PC-3 (cell line): ENCODE data around the gene NSA2. TPM values are rescaled to one million over a fixed set of nuclear protein-coding genes. Genes with fewer than 3 reads are reported as not detected.

Experiments used
- ATAC-seq: fragments of 200-7000 bp; cut with Tn5 transposase; 2 replicates; pipeline ENCODE4 v1.9.1; 2020; ENCODE audit warnings: mild to moderate bottlenecking, moderate library complexity
- BruUV-seq: library from RNA; stranded (reverse); fragments of 400-500 nt; replicated peaks from 2 replicates; lab custom pipeline; 2021; lab: Mats Ljungman, UMichigan
- CTCF ChIA-PET: fragments of 300-600 bp; sonication (Branson Sonifier 250); formaldehyde crosslinking; loops from one replicate; lab custom pipeline; 2022; ENCODE audit warnings: antibody characterized with exemption; lab: Charles Lee
- POLR2A ChIA-PET: fragments of 300-600 bp; sonication (Branson Sonifier 250); formaldehyde crosslinking; loops from one replicate; lab custom pipeline; 2022; ENCODE audit warnings: antibody characterized with exemption; ENCODE audit not compliant: unreplicated experiment; lab: Charles Lee
- DNase-seq: peaks from one replicate; pipeline ENCODE4 v3.0.0-alpha.2; 2015
- H2AFZ ChIP-seq: fragments of 300-600 bp; sonication (generic); 2 replicates; pipeline ENCODE4 v1.6.0; 2016; ENCODE audit warnings: antibody characterized with exemption, low read length
- H3F3A ChIP-seq: fragments of 300-600 bp; sonication (generic); one replicate; pipeline ENCODE4 v1.6.0; 2017; ENCODE audit warnings: antibody characterized with exemption, low read length, control low read depth, mild to moderate bottlenecking; ENCODE audit not compliant: unreplicated experiment
- H3K27ac ChIP-seq: fragments of 300-600 bp; sonication (generic); 2 replicates; pipeline ENCODE4 v1.5.1; 2016; ENCODE audit warnings: mild to moderate bottlenecking, low read length
- H3K27me3 ChIP-seq: fragments of 300-600 bp; sonication (generic); 2 replicates; pipeline ENCODE4 v1.6.1; 2016; ENCODE audit warnings: low read length, mixed read lengths
- H3K36me3 ChIP-seq: fragments of 300-600 bp; sonication (generic); 2 replicates; pipeline ENCODE4 v1.6.1; 2016; ENCODE audit warnings: low read depth, mixed run types, low read length, mixed read lengths
- H3K4me1 ChIP-seq: fragments of 300-600 bp; sonication (generic); 2 replicates; pipeline ENCODE4 v1.5.1; 2016; ENCODE audit warnings: low read length; ENCODE audit not compliant: insufficient read depth
- H3K4me2 ChIP-seq: fragments of 300-600 bp; sonication (generic); 2 replicates; pipeline ENCODE4 v1.6.0; 2016; ENCODE audit warnings: low read length
- H3K4me3 ChIP-seq: fragments of 300-600 bp; sonication (generic); 2 replicates; pipeline ENCODE4 v1.5.1; 2016; ENCODE audit warnings: mild to moderate bottlenecking, low read length, mixed read lengths
- H3K79me2 ChIP-seq: fragments of 300-600 bp; sonication (generic); 2 replicates; pipeline ENCODE4 v1.6.1; 2017; ENCODE audit warnings: low read length, mixed read lengths
- H3K9ac ChIP-seq: fragments of 300-600 bp; sonication (generic); 2 replicates; pipeline ENCODE4 v1.6.0; 2016; ENCODE audit warnings: mild to moderate bottlenecking, low read length
- H3K9me2 ChIP-seq: fragments of 300-600 bp; sonication (generic); replicated peaks from 2 replicates; pipeline ENCODE4 v1.6.1; 2016; ENCODE audit warnings: mixed run types, low read length, mixed read lengths
- H3K9me3 ChIP-seq: fragments of 300-600 bp; sonication (generic); 2 replicates; pipeline ENCODE4 v1.6.1; 2016; ENCODE audit warnings: low read length, mixed read lengths
- H4K20me1 ChIP-seq: fragments of 300-600 bp; sonication (generic); 2 replicates; pipeline ENCODE4 v1.6.1; 2016; ENCODE audit warnings: low read length, mixed read lengths
- EZH2 ChIP-seq: fragments of 300-600 bp; sonication (generic); IDR thresholded peaks from one replicate; pipeline ENCODE4 v1.6.1; 2017; ENCODE audit warnings: antibody characterized with exemption, mild to moderate bottlenecking, low read length; ENCODE audit not compliant: unreplicated experiment
- EZH2phosphoT487 ChIP-seq: fragments of 300-600 bp; sonication (generic); IDR thresholded peaks from 2 replicates; pipeline ENCODE4 v1.6.1; 2018; ENCODE audit warnings: mild to moderate bottlenecking, antibody characterized with exemption, low read length, borderline replicate concordance
- intact Hi-C: fragments of 100-400 bp; cut with micrococcal nuclease; formaldehyde crosslinking; loops from 2 replicates; pipeline ENCODE4 v1.9.0; 2023
- total RNA-seq: library from RNA; depleted of rRNA; stranded (reverse); fragments of >200 nt; gene quantifications from 2 replicates; pipeline ENCODE4 v1.2.3, GENCODE V29; 2014
- TF ChIP-seq, protein P1 (sequence below): fragments of 300-600 bp; sonication (generic); conservative IDR thresholded peaks from 2 replicates; pipeline ENCODE4 v1.5.1; 2017; ENCODE audit warnings: antibody characterized with exemption, low read depth, mild to moderate bottlenecking, low read length

NSA2 gene
- total RNA-seq, 1 experiment from 2014 or later: 51.5 TPM

DNA sequence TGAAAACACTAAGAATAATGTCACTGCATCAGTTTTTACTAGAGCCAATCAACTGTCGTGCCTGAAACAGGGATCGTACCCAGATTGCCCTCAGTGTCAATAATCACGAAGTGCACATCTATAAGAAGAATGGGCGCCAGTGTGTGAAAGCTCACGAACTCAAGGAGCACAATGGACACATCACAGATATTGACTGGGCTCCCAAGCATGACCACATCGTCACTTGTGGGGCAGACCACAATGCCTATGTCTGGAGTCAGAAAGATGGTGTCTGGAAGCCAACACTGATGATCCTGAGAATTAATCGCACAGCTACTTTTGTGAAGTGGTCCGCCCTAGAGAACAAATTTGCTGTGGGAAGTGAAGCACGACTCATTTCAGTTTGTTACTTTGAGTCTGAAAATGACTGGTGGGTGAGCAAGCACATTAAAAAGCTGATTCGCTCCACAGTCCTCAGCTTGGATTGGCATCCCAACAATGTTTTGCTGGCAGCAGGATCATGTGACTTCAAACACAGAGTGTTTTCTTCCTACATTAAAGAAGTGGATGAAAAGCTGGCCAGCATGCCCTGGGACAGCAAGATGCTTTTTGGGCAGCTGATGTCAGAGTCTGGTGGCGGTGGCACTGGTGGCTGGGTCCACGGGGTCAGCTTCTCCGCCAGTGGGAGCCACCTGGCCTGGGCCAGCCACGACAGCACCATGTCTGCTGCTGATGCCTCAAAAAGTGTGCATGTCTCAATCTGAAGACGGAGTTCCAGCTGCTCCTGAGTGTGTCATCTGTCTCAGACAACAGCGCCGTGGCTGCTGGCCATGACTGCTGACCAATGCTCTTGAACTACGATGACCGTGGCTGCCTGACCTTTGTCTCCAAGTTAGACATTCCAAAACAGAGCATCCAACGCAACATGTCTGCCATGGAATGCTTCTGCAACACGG, 32.2 kb downstream of the NSA2 start:
- ChIA-PET POLR2A (no interaction called here), CTCF (no interaction called here)
- Histone ChIP-seq H3K36me3 (no peaks in the 10 kb centered on the region), H4K20me1 (no peaks in the 10 kb centered on the region), H3K79me2 (no peaks in the 10 kb centered on the region), H3K4me1 (peaks cover 7% of the 10 kb centered on the region; the same call in 1 of the 2 replicates), H3K27ac (no peak overlapping the region), H2AFZ (no peak overlapping the region), H3K9me2 (no peaks in the 10 kb centered on the region), H3F3A (no peaks in the 10 kb centered on the region), H3K4me2 (no peak overlapping the region), H3K9ac (no peak overlapping the region), H3K9me3 (no peaks in the 10 kb centered on the region), H3K27me3 (no peaks in the 10 kb centered on the region), H3K4me3 (no peak overlapping the region)
- TF ChIP-seq EZH2: no peak
- no peak for TF ChIP-seq EZH2phosphoT487
- TF ChIP-seq, protein P1, sequence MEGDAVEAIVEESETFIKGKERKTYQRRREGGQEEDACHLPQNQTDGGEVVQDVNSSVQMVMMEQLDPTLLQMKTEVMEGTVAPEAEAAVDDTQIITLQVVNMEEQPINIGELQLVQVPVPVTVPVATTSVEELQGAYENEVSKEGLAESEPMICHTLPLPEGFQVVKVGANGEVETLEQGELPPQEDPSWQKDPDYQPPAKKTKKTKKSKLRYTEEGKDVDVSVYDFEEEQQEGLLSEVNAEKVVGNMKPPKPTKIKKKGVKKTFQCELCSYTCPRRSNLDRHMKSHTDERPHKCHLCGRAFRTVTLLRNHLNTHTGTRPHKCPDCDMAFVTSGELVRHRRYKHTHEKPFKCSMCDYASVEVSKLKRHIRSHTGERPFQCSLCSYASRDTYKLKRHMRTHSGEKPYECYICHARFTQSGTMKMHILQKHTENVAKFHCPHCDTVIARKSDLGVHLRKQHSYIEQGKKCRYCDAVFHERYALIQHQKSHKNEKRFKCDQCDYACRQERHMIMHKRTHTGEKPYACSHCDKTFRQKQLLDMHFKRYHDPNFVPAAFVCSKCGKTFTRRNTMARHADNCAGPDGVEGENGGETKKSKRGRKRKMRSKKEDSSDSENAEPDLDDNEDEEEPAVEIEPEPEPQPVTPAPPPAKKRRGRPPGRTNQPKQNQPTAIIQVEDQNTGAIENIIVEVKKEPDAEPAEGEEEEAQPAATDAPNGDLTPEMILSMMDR: no peak
- no TSS peak for BruUV-seq
- intact Hi-C loops: no loop called here
- ATAC-seq (peak; percentile 22; the same call in 1 of the 2 replicates), DNase-seq (peak; percentile 30)

DNA sequence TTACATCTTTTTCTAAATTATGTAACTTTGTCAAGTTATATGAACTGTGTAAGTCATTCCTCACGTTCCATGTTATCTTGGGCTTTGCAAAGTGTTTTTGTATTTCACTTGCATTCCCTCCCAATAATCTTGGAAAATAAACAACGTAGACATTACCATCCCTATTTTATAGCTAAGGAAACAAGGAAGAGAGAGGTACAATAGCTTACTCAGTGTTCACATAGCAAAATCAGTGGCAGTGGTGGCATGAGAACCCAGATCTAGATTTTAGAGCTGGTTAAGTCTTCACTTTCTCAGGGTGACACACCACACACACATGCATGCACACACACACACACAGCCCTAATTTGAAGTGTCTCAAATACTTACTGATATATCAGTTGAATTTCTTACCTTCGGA, 34.1 kb downstream of the NSA2 start:
- POLR2A ChIA-PET: no interaction called here
- CTCF ChIA-PET: no interaction called here

More for the DNA sequence above, 34.1 kb downstream of the NSA2 start:
- no peaks in the 10 kb centered on the region for H4K20me1 ChIP-seq
- H3K36me3 ChIP-seq: no peaks in the 10 kb centered on the region
- TF ChIP-seq EZH2 (no peak), EZH2phosphoT487 (no peak)
- TF ChIP-seq, protein P1: no peak
- no peaks in the 10 kb centered on the region for H3K9me3 ChIP-seq
- H3K27me3 ChIP-seq: no peaks in the 10 kb centered on the region
- intact Hi-C loops: no loop called here
- no peak overlapping the region for H3K9ac ChIP-seq
- BruUV-seq: no TSS peak
- no peak overlapping the region for H2AFZ ChIP-seq
- no peaks in the 10 kb centered on the region for H3K79me2 ChIP-seq
- no peak overlapping the region for H3K27ac ChIP-seq
- no peak overlapping the region for H3K4me3 ChIP-seq
- DNase-seq (no peak), ATAC-seq (no peak)
- no peaks in the 10 kb centered on the region for H3F3A ChIP-seq
- no peak overlapping the region for H3K4me2 ChIP-seq
- peaks cover 7% of the 10 kb centered on the region; the same call in 1 of the 2 replicates for H3K4me1 ChIP-seq
- H3K9me2 ChIP-seq: no peaks in the 10 kb centered on the region
